ENCODE results near the gene PTMA.

- TF ChIP-seq REST (IDR thresholded peaks at IDR 0.05; ENCODE audit: insufficient read depth in 1 of 2, low read depth in 2 of 2, low read length in 2 of 2) (no peak), SIN3A (IDR thresholded peaks at IDR 0.05; ENCODE audit: borderline replicate concordance, insufficient read depth, low read length) (no peak)
Measured at GRCh38 chr2:231718799-231719198, 10.5 kb downstream of the PTMA start.
